HepG2 (cell line): ENCODE results near the gene RNU11. TPM values are rescaled to one million over a fixed set of nuclear protein-coding genes. Genes with fewer than 3 reads are reported as not detected.

Experiments used
- BCL6 ChIP-seq: IDR thresholded peaks from 2 replicates; pipeline ENCODE4 v1.6.1; 2016; ENCODE audit warnings: missing genetic modification reagents, missing compliant biosample characterization
- ERF ChIP-seq: IDR thresholded peaks from 2 replicates; pipeline ENCODE4 v1.6.1; 2018; ENCODE audit warnings: missing biosample characterization, missing genetic modification reagents
- GTF2F1 ChIP-seq: fragments of 150-350 bp; IDR thresholded peaks from 2 replicates; pipeline ENCODE4 v1.6.1; 2014; ENCODE audit warnings: low read length
- HOXA3 ChIP-seq: sonication (generic); formaldehyde crosslinking; IDR thresholded peaks from 2 replicates; pipeline ENCODE4 v1.5.0; 2020; ENCODE audit warnings: missing genetic modification reagents
- KLF16 ChIP-seq, 2 experiments: sonication (generic) in 1 of 2; formaldehyde crosslinking in 1 of 2; IDR thresholded peaks; 2 replicates each; pipeline versions ENCODE4 v1.6.1 to v1.8.0; 2016 to 2023; ENCODE audit warnings: missing genetic modification reagents in 2 of 2, missing compliant biosample characterization in 1 of 2
- SAFB2 ChIP-seq: sonication (generic); formaldehyde crosslinking; IDR thresholded peaks from 2 replicates; pipeline ENCODE4 v1.5.1; 2020; ENCODE audit warnings: missing genetic modification reagents, low read depth, mild to moderate bottlenecking, borderline replicate concordance
- SAP130 ChIP-seq: IDR thresholded peaks from 2 replicates; pipeline ENCODE4 v1.6.1; 2016; ENCODE audit warnings: low read depth
- SMAD1 ChIP-seq: sonication (generic); formaldehyde crosslinking; IDR thresholded peaks from 2 replicates; pipeline ENCODE4 v1.4.0; 2020; ENCODE audit warnings: missing genetic modification reagents, low read depth, mild to moderate bottlenecking, borderline replicate concordance
- SOX6 ChIP-seq, 2 experiments: fragments of 450-650 bp in 1 of 2; sonication (generic) in 1 of 2; formaldehyde crosslinking in 1 of 2; IDR thresholded peaks; 2 replicates each; pipeline versions ENCODE4 v1.4.0 to v1.6.1; 2017 to 2020; ENCODE audit warnings: antibody characterized with exemption in 1 of 2, mild to moderate bottlenecking in 1 of 2, missing genetic modification reagents in 1 of 2
- SRF ChIP-seq: IDR thresholded peaks from 2 replicates; pipeline ENCODE4 v1.6.1; 2011; ENCODE audit warnings: mild to moderate bottlenecking, low read depth, low read length, moderate library complexity
- ZNF256 ChIP-seq: sonication (generic); formaldehyde crosslinking; conservative IDR thresholded peaks from 2 replicates; pipeline ENCODE4 v1.4.0; 2020; ENCODE audit warnings: missing genetic modification reagents
- ZNF292 ChIP-seq: sonication (generic); formaldehyde crosslinking; IDR thresholded peaks from 2 replicates; pipeline ENCODE4 v1.8.1; 2022; ENCODE audit warnings: mild to moderate bottlenecking, low read depth, missing genetic modification reagents, borderline replicate concordance
- ZNF317 ChIP-seq: sonication (generic); formaldehyde crosslinking; IDR thresholded peaks from 2 replicates; pipeline ENCODE4 v1.5.0; 2020; ENCODE audit warnings: mild to moderate bottlenecking, missing genetic modification reagents
- ZNF552 ChIP-seq: sonication (generic); formaldehyde crosslinking; IDR thresholded peaks from 2 replicates; pipeline ENCODE4 v1.9.0; 2022; ENCODE audit warnings: missing genetic modification reagents, mild to moderate bottlenecking, borderline replicate concordance
- ZNF562 ChIP-seq: sonication (generic); formaldehyde crosslinking; IDR thresholded peaks from 2 replicates; pipeline ENCODE4 v1.8.0; 2022; ENCODE audit warnings: missing genetic modification reagents, borderline replicate concordance
- ZNF563 ChIP-seq: sonication (generic); formaldehyde crosslinking; IDR thresholded peaks from 2 replicates; pipeline ENCODE4 v1.8.0; 2022; ENCODE audit warnings: mild to moderate bottlenecking, moderate library complexity, missing genetic modification reagents
- ZNF737 ChIP-seq: sonication (generic); formaldehyde crosslinking; IDR thresholded peaks from 2 replicates; pipeline ENCODE4 v1.5.0; 2020; ENCODE audit warnings: missing genetic modification reagents, mild to moderate bottlenecking, borderline replicate concordance
- polyA plus RNA-seq, 8 experiments: library from polyadenylated mRNA; depleted of rRNA in 3 of 8; stranded (reverse) in 7 of 8; unstranded in 1 of 8; fragments of >200 nt; fragmentation: Illumina TruSeq in 4 of 8; extraction: Trizol in 4 of 8; gene quantifications; 2 replicates each; pipeline versions ENCODE4 v1.2.1 to v1.2.3, GENCODE V29; 2011 to 2016; ENCODE audit warnings: low read depth in 4 of 8, missing spikeins in 1 of 8, mixed read lengths in 1 of 8; ENCODE audit not compliant: insufficient read depth in 1 of 8
- total RNA-seq, 5 experiments: library from RNA; depleted of rRNA; stranded (reverse); fragments of >200 nt; fragmentation: Illumina TruSeq; extraction: Trizol; gene quantifications; 2 replicates each; pipeline ENCODE4 v1.2.3, GENCODE V29; 2016; ENCODE audit warnings: low read depth in 1 of 5
- TF ChIP-seq, protein P1 (sequence below): sonication (generic); IDR thresholded peaks from 2 replicates; pipeline ENCODE4 v1.6.1; 2016; ENCODE audit warnings: low read depth, borderline replicate concordance
- TF ChIP-seq, protein P2 (sequence below): IDR thresholded peaks from 2 replicates; pipeline ENCODE4 v1.6.1; 2016; ENCODE audit warnings: low read depth, control low read depth
- TF ChIP-seq, protein P3 (sequence below): sonication (generic); formaldehyde crosslinking; IDR thresholded peaks from 2 replicates; pipeline ENCODE4 v1.4.0; 2020; ENCODE audit warnings: missing genetic modification reagents, borderline replicate concordance
- TF ChIP-seq, protein P4 (sequence below): sonication (generic); formaldehyde crosslinking; IDR thresholded peaks from 2 replicates; pipeline ENCODE4 v1.4.0; 2020; ENCODE audit warnings: mild to moderate bottlenecking, missing genetic modification reagents

RNU11 gene
- total and polyA plus RNA-seq, 2 of the 13 experiments (the other 11 are each of a cell fraction or from before 2014, with no cell fraction given), result not detected

DNA sequence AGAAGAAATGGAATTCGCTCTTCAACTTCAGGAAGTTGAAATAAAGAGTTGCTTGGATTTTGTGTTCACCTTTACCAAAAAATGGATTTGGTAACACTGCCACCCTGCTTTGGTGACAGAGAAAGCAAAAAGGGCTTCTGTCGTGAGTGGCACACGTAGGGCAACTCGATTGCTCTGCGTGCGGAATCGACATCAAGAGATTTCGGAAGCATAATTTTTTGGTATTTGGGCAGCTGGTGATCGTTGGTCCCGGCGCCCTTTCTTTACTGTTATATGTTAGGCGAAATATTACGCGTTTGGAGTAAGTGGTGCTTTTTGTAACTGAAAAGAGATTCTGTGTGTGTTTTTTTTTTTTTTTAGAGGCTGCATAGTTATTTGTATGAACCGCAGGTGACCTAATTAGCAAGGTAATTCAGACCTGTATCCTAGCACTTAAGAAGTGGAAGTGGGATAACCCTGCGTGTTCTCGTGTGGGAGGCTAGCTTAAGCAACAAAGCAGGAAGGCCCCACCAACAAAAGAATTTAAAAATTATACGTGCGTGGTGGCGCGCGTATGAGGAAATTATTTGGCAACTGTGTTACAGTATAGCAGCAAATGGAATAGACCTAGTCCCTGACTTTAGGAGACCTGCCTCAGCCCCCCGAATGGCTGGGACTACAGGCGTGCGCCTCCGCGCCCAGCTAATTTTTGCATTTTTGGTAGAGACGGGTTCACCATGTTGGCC is at the start of gene RNU11 (continued):
- peak; percentile 61 for TF ChIP-seq SAP130 (CRISPR knock-in tag)
- TF ChIP-seq GTF2F1, result peak; percentile 100
- peak in 1 of 2 experiments; percentile 99; a peak in 2 of 4 replicates for TF ChIP-seq KLF16 (CRISPR knock-in tag; IDR thresholded peaks at IDR 0.05)
- TF ChIP-seq ZNF317, result peak; percentile 54; the same call in 1 of the 2 replicates
- peak; percentile 56 for TF ChIP-seq SRF
- TF ChIP-seq, protein P1, sequence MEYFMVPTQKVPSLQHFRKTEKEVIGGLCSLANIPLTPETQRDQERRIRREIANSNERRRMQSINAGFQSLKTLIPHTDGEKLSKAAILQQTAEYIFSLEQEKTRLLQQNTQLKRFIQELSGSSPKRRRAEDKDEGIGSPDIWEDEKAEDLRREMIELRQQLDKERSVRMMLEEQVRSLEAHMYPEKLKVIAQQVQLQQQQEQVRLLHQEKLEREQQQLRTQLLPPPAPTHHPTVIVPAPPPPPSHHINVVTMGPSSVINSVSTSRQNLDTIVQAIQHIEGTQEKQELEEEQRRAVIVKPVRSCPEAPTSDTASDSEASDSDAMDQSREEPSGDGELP, result peak; percentile 66; the same call in 1 of the 2 replicates
- peak; percentile 93 for TF ChIP-seq SMAD1 (CRISPR knock-in tag)
- TF ChIP-seq, protein P2, sequence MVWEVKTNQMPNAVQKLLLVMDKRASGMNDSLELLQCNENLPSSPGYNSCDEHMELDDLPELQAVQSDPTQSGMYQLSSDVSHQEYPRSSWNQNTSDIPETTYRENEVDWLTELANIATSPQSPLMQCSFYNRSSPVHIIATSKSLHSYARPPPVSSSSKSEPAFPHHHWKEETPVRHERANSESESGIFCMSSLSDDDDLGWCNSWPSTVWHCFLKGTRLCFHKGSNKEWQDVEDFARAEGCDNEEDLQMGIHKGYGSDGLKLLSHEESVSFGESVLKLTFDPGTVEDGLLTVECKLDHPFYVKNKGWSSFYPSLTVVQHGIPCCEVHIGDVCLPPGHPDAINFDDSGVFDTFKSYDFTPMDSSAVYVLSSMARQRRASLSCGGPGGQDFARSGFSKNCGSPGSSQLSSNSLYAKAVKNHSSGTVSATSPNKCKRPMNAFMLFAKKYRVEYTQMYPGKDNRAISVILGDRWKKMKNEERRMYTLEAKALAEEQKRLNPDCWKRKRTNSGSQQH, result peak; percentile 89; the same call in 1 of the 2 replicates
- TF ChIP-seq ZNF256, result peak; percentile 85
- 0 out of 2 replicates have a peak, but pooled peaks have one; percentile 76 for TF ChIP-seq ZNF562 (CRISPR knock-in tag)
- peak; percentile 93 for TF ChIP-seq ZNF552 (CRISPR knock-in tag)
- TF ChIP-seq BCL6 (CRISPR knock-in tag), result peak; percentile 80
- no peak for TF ChIP-seq ZNF292
- TF ChIP-seq SAFB2 (CRISPR knock-in tag), result peak; percentile 47; the same call in 1 of the 2 replicates
- peak; percentile 85 for TF ChIP-seq HOXA3 (CRISPR knock-in tag)
- TF ChIP-seq SOX6 (IDR thresholded peaks at IDR 0.05), result no peak
- peak; percentile 84 for TF ChIP-seq SOX6 (CRISPR knock-in tag; IDR thresholded peaks at IDR 0.05)
- peak; percentile 69; the same call in 1 of the 2 replicates for TF ChIP-seq ZNF737
- TF ChIP-seq, protein P3, sequence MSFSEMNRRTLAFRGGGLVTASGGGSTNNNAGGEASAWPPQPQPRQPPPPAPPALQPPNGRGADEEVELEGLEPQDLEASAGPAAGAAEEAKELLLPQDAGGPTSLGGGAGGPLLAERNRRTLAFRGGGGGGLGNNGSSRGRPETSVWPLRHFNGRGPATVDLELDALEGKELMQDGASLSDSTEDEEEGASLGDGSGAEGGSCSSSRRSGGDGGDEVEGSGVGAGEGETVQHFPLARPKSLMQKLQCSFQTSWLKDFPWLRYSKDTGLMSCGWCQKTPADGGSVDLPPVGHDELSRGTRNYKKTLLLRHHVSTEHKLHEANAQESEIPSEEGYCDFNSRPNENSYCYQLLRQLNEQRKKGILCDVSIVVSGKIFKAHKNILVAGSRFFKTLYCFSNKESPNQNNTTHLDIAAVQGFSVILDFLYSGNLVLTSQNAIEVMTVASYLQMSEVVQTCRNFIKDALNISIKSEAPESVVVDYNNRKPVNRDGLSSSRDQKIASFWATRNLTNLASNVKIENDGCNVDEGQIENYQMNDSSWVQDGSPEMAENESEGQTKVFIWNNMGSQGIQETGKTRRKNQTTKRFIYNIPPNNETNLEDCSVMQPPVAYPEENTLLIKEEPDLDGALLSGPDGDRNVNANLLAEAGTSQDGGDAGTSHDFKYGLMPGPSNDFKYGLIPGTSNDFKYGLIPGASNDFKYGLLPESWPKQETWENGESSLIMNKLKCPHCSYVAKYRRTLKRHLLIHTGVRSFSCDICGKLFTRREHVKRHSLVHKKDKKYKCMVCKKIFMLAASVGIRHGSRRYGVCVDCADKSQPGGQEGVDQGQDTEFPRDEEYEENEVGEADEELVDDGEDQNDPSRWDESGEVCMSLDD (CRISPR knock-in tag), result peak; percentile 70; the same call in 1 of the 2 replicates
- TF ChIP-seq, protein P4, sequence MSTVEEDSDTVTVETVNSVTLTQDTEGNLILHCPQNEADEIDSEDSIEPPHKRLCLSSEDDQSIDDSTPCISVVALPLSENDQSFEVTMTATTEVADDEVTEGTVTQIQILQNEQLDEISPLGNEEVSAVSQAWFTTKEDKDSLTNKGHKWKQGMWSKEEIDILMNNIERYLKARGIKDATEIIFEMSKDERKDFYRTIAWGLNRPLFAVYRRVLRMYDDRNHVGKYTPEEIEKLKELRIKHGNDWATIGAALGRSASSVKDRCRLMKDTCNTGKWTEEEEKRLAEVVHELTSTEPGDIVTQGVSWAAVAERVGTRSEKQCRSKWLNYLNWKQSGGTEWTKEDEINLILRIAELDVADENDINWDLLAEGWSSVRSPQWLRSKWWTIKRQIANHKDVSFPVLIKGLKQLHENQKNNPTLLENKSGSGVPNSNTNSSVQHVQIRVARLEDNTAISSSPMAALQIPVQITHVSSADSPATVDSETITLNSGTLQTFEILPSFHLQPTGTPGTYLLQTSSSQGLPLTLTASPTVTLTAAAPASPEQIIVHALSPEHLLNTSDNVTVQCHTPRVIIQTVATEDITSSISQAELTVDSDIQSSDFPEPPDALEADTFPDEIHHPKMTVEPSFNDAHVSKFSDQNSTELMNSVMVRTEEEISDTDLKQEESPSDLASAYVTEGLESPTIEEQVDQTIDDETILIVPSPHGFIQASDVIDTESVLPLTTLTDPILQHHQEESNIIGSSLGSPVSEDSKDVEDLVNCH (CRISPR knock-in tag), result no peak
- TF ChIP-seq ZNF563 (CRISPR knock-in tag), result peak; percentile 39; the same call in 1 of the 2 replicates
- peak; percentile 88 for TF ChIP-seq ERF (CRISPR knock-in tag)
